GM23248 (cell line): ENCODE measurements around the gene ATP9A. TPM values are rescaled to one million over a fixed set of nuclear protein-coding genes. Genes with fewer than 3 reads are reported as not detected.
"Not testable (repeated sequence)": the region's sequence is repeated elsewhere in the genome, so short reads cannot be mapped to it uniquely, and the experiment has no call there.

Source experiments
- DNase-seq: peaks from one replicate; pipeline ENCODE4 v3.0.0-alpha.2; 2015
- H2AFZ ChIP-seq: fragments of 200-600 bp; sonication (generic); 2 replicates; pipeline ENCODE4 v1.6.1; 2016; ENCODE audit warnings: antibody characterized with exemption
- H3F3A ChIP-seq: fragments of 200-600 bp; sonication (generic); 2 replicates; pipeline ENCODE4 v1.6.1; 2016; ENCODE audit warnings: mild to moderate bottlenecking, antibody characterized with exemption, mixed run types; ENCODE audit not compliant: insufficient read depth
- H3K27ac ChIP-seq: fragments of 200-600 bp; sonication (generic); 2 replicates; pipeline ENCODE4 v1.5.1; 2016; ENCODE audit warnings: mild to moderate bottlenecking
- H3K27me3 ChIP-seq: fragments of 200-600 bp; sonication (generic); replicated peaks from 2 replicates; pipeline ENCODE4 v1.6.1; 2016; ENCODE audit warnings: mild to moderate bottlenecking; ENCODE audit not compliant: insufficient read depth
- H3K36me3 ChIP-seq: fragments of 200-600 bp; sonication (generic); 2 replicates; pipeline ENCODE4 v1.6.1; 2016; ENCODE audit warnings: low read depth, mild to moderate bottlenecking
- H3K4me1 ChIP-seq: fragments of 200-600 bp; sonication (generic); 2 replicates; pipeline ENCODE4 v1.6.1; 2016; ENCODE audit warnings: mild to moderate bottlenecking; ENCODE audit not compliant: insufficient read depth
- H3K4me2 ChIP-seq: fragments of 200-600 bp; sonication (generic); one replicate; pipeline ENCODE4 v1.6.1; 2016; ENCODE audit warnings: mild to moderate bottlenecking; ENCODE audit not compliant: unreplicated experiment
- H3K4me3 ChIP-seq: fragments of 200-600 bp; sonication (generic); 2 replicates; pipeline ENCODE4 v1.5.1; 2016; ENCODE audit warnings: mild to moderate bottlenecking
- H3K79me2 ChIP-seq: fragments of 200-600 bp; sonication (generic); 2 replicates; pipeline ENCODE4 v1.6.1; 2016; ENCODE audit warnings: mild to moderate bottlenecking; ENCODE audit not compliant: insufficient read depth
- H3K9ac ChIP-seq: fragments of 200-600 bp; sonication (generic); 2 replicates; pipeline ENCODE4 v1.6.1; 2016; ENCODE audit warnings: mild to moderate bottlenecking
- H3K9me2 ChIP-seq: fragments of 200-600 bp; sonication (generic); 2 replicates; pipeline ENCODE4 v1.6.1; 2016; ENCODE audit warnings: mixed run types, mild to moderate bottlenecking, moderate library complexity; ENCODE audit not compliant: insufficient read depth
- H3K9me3 ChIP-seq: fragments of 200-600 bp; sonication (generic); one replicate; pipeline ENCODE4 v1.6.1; 2017; ENCODE audit warnings: low read depth
- H4K20me1 ChIP-seq: fragments of 200-600 bp; sonication (generic); 2 replicates; pipeline ENCODE4 v1.6.0; 2016; ENCODE audit not compliant: insufficient read depth
- EZH2 ChIP-seq: fragments of 200-600 bp; sonication (generic); IDR thresholded peaks from 2 replicates; pipeline ENCODE4 v1.6.1; 2018; ENCODE audit warnings: antibody characterized with exemption, mild to moderate bottlenecking; ENCODE audit not compliant: insufficient read depth, poor library complexity, severe bottlenecking
- EZH2phosphoT487 ChIP-seq: fragments of 200-600 bp; sonication (generic); IDR thresholded peaks from 2 replicates; pipeline ENCODE4 v1.6.1; 2018; ENCODE audit warnings: antibody characterized with exemption, moderate library complexity, mild to moderate bottlenecking, low read depth; ENCODE audit not compliant: insufficient read depth
- WGBS, 2 experiments: methylation state at CpG; one replicate each; pipeline ENCODE4 v1.1.6; 2015 to 2017; ENCODE audit warnings: low lambda C conversion rate in 2 of 2, low coverage in 1 of 2; ENCODE audit errors: missing lambda C conversion rate in 2 of 2; 5-methylcytosine and 5-hydroxymethylcytosine counted together
- in situ Hi-C: fragments of 300-500 bp; cut with MboI; formaldehyde crosslinking; loops from 2 replicates; pipeline ENCODE4 v1.15.0; 2020
- polyA plus RNA-seq: library from polyadenylated mRNA; unstranded; fragments of >200 nt; fragmentation: Nextera tagmentation; extraction: Ambion mirVana; gene quantifications from 2 replicates; pipeline ENCODE4 v1.2.1, GENCODE V29; 2016
- total RNA-seq: library from RNA; depleted of rRNA; stranded (reverse); fragments of >200 nt; shearing (Covaris generic); gene quantifications from 2 replicates; pipeline ENCODE4 v1.2.3, GENCODE V29; 2014

The ATP9A gene
- total and polyA plus RNA-seq, 2 experiments from 2014 or later: 6.9 to 15.9 TPM

DNA sequence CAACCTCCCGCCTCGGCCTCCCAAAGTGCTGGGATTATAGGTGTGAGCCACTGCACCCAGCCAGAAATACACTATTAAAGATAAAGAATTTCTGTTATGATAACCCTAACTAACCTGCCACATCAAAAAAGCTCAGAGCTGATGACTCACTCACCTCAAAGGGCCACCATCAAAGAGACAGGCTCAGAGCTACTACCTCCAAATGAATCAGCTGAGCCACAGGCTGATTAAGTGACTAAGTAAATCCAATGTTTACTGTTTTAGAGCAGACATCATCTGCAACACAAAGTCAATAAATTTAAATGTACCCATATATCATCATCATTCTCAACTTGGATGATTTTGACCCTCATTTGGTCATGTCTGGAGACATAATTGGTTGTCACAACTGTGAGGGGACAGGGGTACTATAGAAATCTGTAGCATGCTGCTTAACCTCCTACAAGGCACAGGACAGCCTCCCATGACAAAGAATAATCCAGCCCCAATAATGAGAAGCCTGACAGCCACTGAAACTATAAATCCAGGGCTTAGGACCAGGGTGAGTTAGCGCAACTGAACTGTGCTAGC, 106.5 kb downstream of the ATP9A start:
- H3K4me3 ChIP-seq: no peak overlapping the region
- in situ Hi-C loops: no loop called here
- 83 to 93% methylated on average over 3 of the region's 3 CpGs for WGBS, 2 experiments

DNA sequence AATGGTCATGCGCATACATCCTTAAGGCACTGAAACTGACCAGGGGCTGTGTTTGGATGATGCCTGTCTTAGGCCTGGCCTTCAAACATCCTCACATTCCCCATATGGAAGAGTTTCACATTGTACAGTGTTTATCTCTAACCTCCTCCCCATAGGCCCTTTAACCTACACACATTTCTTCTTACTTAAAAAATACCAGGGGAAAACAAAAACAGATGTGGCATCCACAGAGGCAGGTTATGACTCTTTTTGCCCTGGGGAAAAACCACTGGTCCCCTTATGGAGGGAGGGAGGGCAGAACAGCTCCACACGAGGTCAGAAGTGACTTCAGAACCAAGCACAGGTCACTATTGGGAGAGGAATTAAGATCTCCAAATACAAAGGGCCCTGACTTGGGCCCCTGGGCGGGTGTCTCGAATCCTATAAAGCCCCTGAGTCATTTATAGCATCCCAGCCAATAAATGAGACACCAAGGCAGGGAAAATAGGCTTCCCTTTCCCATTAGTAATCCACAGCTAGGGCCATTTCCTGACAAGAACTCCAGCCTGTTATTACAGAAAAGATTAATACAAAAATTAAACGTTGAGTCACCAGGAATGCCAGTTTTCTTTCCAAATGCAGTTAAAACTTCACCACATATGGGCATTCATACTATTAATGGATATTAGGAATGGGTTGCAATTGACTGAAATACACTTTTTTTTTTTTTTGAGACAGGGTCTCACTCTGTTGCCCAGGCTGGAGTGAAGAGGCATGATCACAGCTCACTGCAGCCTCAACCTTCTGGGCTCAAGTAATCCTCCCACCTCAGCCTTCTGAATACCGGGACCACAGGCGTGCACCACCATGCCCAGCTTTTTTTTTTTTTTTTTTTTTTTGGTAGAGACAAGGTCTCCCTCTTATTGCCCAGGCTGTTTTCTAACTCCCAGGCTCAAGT, 107.2 kb downstream of the ATP9A start:
- 29 to 30% methylated on average over 7 of the region's 7 CpGs for WGBS, 2 experiments
- Histone ChIP-seq H3K27me3 (no peaks in the 10 kb centered on the region), H3K27ac (peak overlapping the region; percentile 78), H3K4me1 (peaks cover 28% of the 10 kb centered on the region), H3K79me2 (no peaks in the 10 kb centered on the region), H3K36me3 (no peaks in the 10 kb centered on the region), H3K9me2 (no peaks in the 10 kb centered on the region), H3K4me3 (no peak overlapping the region), H3K4me2 (peak overlapping the region; percentile 39), H2AFZ (no peak overlapping the region), H3K9ac (peak overlapping the region; percentile 29), H4K20me1 (no peaks in the 10 kb centered on the region), H3K9me3 (no peaks in the 10 kb centered on the region), H3F3A (peaks cover 29% of the 10 kb centered on the region)
- peak; percentile 96 for DNase-seq
- in situ Hi-C loops: no loop called here
- TF ChIP-seq EZH2 (no peak), EZH2phosphoT487 (peak; percentile 98)

More for the DNA sequence above, 106.5 kb downstream of the ATP9A start:
- Histone ChIP-seq H3K27ac (peak overlapping the region; percentile 78), H3K4me2 (no peak overlapping the region), H4K20me1 (no peaks in the 10 kb centered on the region), H2AFZ (no peak overlapping the region), H3K79me2 (no peaks in the 10 kb centered on the region), H3K27me3 (no peaks in the 10 kb centered on the region), H3K36me3 (no peaks in the 10 kb centered on the region), H3K9me2 (no peaks in the 10 kb centered on the region), H3F3A (peaks cover 29% of the 10 kb centered on the region), H3K9ac (no peak overlapping the region), H3K4me1 (peaks cover 28% of the 10 kb centered on the region), H3K9me3 (no peaks in the 10 kb centered on the region)
- TF ChIP-seq EZH2 (no peak), EZH2phosphoT487 (no peak)
- DNase-seq: peak; percentile 72

DNA sequence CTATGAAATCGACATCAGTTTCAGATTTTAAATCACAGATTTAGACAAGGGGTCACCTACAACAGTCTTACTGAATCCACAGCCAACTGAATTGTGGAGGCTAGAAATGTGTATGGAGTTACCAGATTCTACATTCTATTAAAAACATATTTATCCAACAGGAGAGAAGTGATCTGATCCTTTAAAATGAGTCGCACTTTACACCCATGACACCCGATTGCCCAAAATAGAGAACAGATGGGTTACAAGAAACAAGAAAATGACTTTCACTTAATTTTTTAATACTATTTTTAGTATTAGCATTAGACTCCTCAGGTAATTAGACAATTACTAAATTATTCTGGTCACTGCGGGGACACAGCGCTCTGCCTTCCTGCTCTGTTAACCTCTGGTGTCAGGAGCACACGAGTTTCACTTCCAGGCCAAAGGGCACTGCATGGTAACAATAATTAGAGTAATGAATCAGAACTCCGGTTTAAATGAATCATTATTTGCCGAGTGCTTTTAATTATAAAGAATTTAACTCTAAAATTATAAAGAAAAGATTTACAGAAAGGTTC, 108.6 kb downstream of the ATP9A start:
- DNase-seq: peak; percentile 40
- H3K27me3 ChIP-seq: no peaks in the 10 kb centered on the region
- no peaks in the 10 kb centered on the region for H3K9me3 ChIP-seq
- no peak overlapping the region for H3K4me3 ChIP-seq
- no peaks in the 10 kb centered on the region for H3K79me2 ChIP-seq
- peaks cover 29% of the 10 kb centered on the region for H3F3A ChIP-seq
- no peaks in the 10 kb centered on the region for H4K20me1 ChIP-seq
- no peak for TF ChIP-seq EZH2phosphoT487
- TF ChIP-seq EZH2: no peak
- WGBS, 2 experiments: 44 to 51% methylated on average over 8 of the region's 8 CpGs
- peak overlapping the region; percentile 78 for H3K27ac ChIP-seq
- peaks cover 28% of the 10 kb centered on the region for H3K4me1 ChIP-seq
- no peaks in the 10 kb centered on the region for H3K9me2 ChIP-seq
- no peak overlapping the region for H2AFZ ChIP-seq
- H3K36me3 ChIP-seq: no peaks in the 10 kb centered on the region
- in situ Hi-C loops: no loop called here
- peak overlapping the region; percentile 39 for H3K4me2 ChIP-seq
- no peak overlapping the region for H3K9ac ChIP-seq

DNA sequence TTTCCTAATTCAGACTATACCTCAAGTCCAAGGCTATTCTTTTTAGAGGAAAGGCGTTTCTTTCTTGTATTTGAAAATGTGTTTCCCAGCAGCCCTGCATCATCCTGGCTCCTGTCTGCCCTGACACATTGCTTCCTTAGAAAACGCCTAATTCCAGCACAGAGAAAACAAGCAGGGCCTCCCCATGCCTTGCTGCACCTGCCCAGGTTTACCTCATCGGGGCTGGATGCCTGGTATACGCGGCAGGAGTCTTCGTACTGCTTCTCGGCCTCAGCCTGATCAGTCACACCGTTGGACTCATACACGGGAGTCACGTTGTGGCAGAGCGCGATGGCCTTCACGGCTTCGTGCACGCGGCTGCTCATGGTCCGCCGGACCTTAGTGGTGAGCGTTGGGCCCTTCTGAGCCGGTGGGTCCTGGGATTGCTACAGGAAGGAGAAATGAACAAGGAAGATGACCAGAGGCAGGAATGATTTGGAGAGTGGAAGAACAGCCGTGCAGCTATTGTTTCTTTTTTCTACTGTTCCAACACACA, 111.4 kb downstream of the ATP9A start:
- in situ Hi-C loops: no loop called here
- 95 to 96% methylated on average over 21 of the region's 21 CpGs for WGBS, 2 experiments
- H2AFZ ChIP-seq: no peak overlapping the region
- H3K4me1 ChIP-seq: peaks cover 26% of the 10 kb centered on the region
- no peak overlapping the region for H3K9ac ChIP-seq
- peaks cover 25% of the 10 kb centered on the region for H3F3A ChIP-seq
- H4K20me1 ChIP-seq: no peaks in the 10 kb centered on the region
- no peak overlapping the region for H3K4me2 ChIP-seq
- no peaks in the 10 kb centered on the region for H3K36me3 ChIP-seq
- H3K4me3 ChIP-seq: no peak overlapping the region
- H3K9me3 ChIP-seq: no peaks in the 10 kb centered on the region
- no peaks in the 10 kb centered on the region for H3K79me2 ChIP-seq
- DNase-seq: no peak
- H3K27me3 ChIP-seq: no peaks in the 10 kb centered on the region
- no peak for TF ChIP-seq EZH2
- no peak for TF ChIP-seq EZH2phosphoT487
- no peaks in the 10 kb centered on the region for H3K9me2 ChIP-seq
- no peak overlapping the region for H3K27ac ChIP-seq

DNA sequence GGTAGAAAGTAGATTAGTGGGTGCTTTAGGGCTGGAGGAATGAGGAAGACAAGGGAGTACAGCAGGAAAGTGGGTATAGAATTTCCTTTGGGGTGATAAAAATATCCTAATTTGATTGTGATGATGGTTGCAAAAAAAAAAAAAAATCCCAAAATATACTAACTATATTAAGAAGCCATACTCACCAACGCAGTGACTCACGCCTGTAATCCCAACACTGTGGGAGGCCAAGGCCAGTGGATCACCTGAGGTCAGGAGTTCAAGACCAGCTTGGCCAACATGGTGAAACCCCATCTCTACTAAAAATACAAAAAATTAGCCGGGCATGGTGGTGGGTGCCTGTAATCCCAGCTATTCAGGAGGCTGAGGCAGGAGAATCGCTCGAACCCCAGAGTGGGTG, 112.1 kb downstream of the ATP9A start:
- H2AFZ ChIP-seq, in situ Hi-C loops, H3K4me3 ChIP-seq, H3K79me2 ChIP-seq, H4K20me1 ChIP-seq, H3K4me2 ChIP-seq, H3K9me3 ChIP-seq, DNase-seq, H3K9ac ChIP-seq, H3K9me2 ChIP-seq, H3K27me3 ChIP-seq, H3K27ac ChIP-seq, H3K36me3 ChIP-seq: not testable (repeated sequence)
- H3F3A ChIP-seq: peaks cover 18% of the 10 kb centered on the region
- 93 to 97% methylated on average over 5 of the region's 5 CpGs for WGBS, 2 experiments
- H3K4me1 ChIP-seq: peaks cover 19% of the 10 kb centered on the region
